Adrenal gland (tissue), 5 donors: Measurements from ENCODE around the gene LRRC4.

Experiments
- CTCF ChIP-seq, 6 experiments: fragments of 450-650 bp in 4 of 6; fragments of 200-600 bp in 2 of 6; sonication (generic) in 1 of 6; IDR thresholded peaks; 1 replicate in 5 of 6; 2 replicates in 1 of 6; pipeline versions ENCODE4 v1.5.1 to v1.8.0; 2016 to 2021; ENCODE audit warnings: antibody characterized with exemption in 6 of 6, mild to moderate bottlenecking in 2 of 6, moderate library complexity in 1 of 6
- POLR2A ChIP-seq, 2 donors: fragments of 450-650 bp; IDR thresholded peaks; one replicate each; pipeline ENCODE4 v1.6.1; 2017; ENCODE audit warnings: antibody characterized with exemption in 2 of 2, mild to moderate bottlenecking in 2 of 2, moderate library complexity in 1 of 2
- donor health status: DM: no; HTN: no; CAD: no.

GRCh38 chr7:127996253-127997071 is 34.8 kb downstream of the LRRC4 start:
- TF ChIP-seq CTCF (IDR thresholded peaks at IDR 0.05) (no peak), POLR2A (IDR thresholded peaks at IDR 0.05) (no peak)
